ENCODE data around the gene FBN3.
"Not testable (repeated sequence)": the region's sequence is repeated elsewhere in the genome, so short reads cannot be mapped to it uniquely, and the experiment has no call there.

DNA sequence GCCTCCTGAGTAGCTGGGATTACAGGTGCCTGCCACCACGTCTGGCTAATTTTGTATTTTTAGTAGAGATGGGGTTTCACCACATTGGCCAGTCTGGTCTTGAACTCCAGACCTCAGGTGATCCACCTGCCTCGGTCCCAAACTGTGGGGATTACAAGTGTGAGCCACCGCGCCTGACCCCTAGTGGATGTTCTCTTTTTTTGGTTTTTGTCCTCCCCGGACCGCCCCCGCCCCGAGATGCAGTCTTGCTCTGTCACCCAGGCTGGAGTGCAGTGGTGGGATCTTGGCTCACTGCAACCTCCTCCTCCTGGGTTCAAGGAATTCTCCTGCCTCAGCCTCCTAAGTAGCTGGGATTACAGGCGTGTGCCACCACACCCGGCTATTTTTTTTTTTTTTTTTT is 4.6 kb upstream of the FBN3 start:
- TF ChIP-seq, protein P1, sequence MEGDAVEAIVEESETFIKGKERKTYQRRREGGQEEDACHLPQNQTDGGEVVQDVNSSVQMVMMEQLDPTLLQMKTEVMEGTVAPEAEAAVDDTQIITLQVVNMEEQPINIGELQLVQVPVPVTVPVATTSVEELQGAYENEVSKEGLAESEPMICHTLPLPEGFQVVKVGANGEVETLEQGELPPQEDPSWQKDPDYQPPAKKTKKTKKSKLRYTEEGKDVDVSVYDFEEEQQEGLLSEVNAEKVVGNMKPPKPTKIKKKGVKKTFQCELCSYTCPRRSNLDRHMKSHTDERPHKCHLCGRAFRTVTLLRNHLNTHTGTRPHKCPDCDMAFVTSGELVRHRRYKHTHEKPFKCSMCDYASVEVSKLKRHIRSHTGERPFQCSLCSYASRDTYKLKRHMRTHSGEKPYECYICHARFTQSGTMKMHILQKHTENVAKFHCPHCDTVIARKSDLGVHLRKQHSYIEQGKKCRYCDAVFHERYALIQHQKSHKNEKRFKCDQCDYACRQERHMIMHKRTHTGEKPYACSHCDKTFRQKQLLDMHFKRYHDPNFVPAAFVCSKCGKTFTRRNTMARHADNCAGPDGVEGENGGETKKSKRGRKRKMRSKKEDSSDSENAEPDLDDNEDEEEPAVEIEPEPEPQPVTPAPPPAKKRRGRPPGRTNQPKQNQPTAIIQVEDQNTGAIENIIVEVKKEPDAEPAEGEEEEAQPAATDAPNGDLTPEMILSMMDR (IDR thresholded peaks at IDR 0.05; ENCODE audit: insufficient read depth, low read length), result peak; percentile 1
- TF ChIP-seq SPI1 (IDR thresholded peaks at IDR 0.05; ENCODE audit: borderline replicate concordance, low read depth); POLR2AphosphoS5 (IDR thresholded peaks at IDR 0.05; ENCODE audit: low read depth); GABPA (IDR thresholded peaks at IDR 0.05; ENCODE audit: low read depth): not testable (repeated sequence)
- TF ChIP-seq, protein P2, sequence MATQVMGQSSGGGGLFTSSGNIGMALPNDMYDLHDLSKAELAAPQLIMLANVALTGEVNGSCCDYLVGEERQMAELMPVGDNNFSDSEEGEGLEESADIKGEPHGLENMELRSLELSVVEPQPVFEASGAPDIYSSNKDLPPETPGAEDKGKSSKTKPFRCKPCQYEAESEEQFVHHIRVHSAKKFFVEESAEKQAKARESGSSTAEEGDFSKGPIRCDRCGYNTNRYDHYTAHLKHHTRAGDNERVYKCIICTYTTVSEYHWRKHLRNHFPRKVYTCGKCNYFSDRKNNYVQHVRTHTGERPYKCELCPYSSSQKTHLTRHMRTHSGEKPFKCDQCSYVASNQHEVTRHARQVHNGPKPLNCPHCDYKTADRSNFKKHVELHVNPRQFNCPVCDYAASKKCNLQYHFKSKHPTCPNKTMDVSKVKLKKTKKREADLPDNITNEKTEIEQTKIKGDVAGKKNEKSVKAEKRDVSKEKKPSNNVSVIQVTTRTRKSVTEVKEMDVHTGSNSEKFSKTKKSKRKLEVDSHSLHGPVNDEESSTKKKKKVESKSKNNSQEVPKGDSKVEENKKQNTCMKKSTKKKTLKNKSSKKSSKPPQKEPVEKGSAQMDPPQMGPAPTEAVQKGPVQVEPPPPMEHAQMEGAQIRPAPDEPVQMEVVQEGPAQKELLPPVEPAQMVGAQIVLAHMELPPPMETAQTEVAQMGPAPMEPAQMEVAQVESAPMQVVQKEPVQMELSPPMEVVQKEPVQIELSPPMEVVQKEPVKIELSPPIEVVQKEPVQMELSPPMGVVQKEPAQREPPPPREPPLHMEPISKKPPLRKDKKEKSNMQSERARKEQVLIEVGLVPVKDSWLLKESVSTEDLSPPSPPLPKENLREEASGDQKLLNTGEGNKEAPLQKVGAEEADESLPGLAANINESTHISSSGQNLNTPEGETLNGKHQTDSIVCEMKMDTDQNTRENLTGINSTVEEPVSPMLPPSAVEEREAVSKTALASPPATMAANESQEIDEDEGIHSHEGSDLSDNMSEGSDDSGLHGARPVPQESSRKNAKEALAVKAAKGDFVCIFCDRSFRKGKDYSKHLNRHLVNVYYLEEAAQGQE (IDR thresholded peaks at IDR 0.05; ENCODE audit: insufficient replicate concordance, low read depth), result not testable (repeated sequence)
